GM18498 (cell line): ENCODE data around the gene CNPY1.
"Not testable (repeated sequence)": the region's sequence is repeated elsewhere in the genome, so short reads cannot be mapped to it uniquely, and the experiment has no call there.

Experiments
- ATAC-seq: cut with Tn5 transposase; IDR thresholded peaks from one replicate; pipeline ENCODE4 v1.9.1; 2021; ENCODE audit warnings: mild to moderate bottlenecking, moderate library complexity; ENCODE audit not compliant: unreplicated experiment

Gene CNPY1

GRCh38 chr7:155534691-155535090 lies 11.7 kb downstream of the CNPY1 start:
- ATAC-seq = no peak

DNA sequence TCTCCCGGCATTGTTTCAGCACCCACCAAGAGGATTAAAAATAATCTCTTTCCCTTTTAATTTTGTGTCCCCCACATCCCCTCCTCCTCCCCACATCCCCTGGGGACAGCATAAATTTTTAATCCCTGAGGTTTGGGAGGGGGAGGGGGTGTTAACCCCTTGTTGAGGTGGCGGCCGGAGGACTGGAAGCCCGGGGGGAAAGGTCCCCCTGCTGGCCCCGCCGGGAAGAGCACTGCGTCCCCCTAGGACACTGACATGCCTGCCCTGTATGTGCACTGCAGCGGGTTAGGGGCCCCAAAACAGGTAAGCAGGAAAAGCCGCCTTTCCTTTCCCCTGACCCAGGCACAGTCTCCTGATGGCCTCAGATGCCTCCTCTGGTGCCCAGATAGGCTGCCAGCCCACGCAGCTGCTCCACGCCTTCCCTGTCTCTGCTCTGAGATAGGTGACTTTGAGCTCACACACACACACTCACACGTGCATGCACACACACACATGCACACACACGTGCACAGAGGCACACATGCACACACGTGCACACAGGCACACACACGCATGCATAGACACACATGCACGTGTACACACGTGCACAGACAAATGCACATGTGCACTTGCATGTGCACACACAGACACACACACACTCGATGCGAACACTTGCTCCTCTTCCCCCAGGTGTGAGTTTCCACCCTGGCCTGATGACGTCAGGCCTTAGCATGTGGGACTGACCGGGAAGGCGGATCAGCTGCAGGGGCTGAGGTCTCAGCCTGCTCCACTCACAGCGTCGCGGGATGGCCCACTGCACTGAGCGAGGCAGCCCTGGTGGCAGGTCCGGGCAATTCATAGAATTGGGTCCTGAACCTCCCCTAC lies 12.3 kb downstream of the CNPY1 start:
- no peak for ATAC-seq

DNA sequence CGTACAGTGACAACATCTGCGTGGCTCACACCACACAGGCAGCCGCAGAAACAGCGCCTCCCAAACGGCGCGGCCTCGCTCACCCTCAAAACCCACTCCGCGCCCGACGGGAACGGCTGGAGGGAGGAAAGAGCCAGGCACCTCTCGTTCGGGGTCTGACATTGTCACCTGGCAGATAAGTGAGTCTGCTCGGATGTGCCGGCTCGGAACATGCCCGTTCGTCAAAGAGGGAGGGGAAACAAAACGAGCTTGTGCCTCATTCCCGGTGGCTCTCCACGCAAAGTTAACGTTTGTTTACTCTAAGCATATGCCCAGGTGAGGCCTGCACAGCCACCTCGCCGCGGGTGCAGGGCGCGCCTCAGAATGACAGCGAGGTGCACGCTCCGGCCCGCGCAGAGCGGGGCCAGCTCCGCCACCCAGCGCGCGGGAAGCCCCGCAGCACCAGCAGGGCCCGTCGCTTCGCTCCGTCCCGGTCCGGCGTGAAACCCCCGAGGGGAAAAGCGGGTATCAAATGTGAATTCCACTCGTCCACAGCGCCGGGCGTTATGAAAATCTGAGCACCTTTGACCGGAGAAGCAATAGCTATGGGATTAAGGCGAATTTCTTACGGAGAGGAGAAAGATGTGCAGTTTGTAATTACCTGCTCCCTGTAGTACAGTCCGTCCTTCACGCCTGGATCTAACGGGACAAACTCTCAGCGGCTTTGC lies 13.1 kb downstream of the CNPY1 start:
- ATAC-seq = no peak

- ATAC-seq = no peak
Observed at GRCh38 chr7:155532792-155533119, 13.6 kb downstream of the CNPY1 start.

DNA sequence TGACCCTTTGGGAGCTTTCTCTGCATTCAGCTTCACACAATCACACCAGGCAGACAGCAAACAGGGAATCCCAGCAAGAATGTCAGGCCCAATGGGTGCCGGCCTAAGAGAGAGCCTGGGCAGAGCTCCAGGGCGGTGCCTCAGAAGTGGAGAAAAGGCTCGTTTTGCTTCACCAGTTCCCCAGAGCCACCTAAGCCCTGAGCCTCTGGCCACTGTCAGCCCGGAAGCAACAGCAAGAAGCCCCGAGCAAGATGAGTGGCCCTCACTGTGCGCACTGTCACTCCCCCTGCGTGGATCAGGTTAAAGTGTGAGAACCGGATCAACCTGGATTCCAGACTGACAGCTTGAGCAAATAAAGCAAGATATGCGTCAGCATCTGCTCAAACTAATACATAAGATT lies 14.7 kb downstream of the CNPY1 start:
- ATAC-seq = no peak

GRCh38 chr7:155530601-155531000 lies 15.8 kb downstream of the CNPY1 start:
- no peak for ATAC-seq

DNA sequence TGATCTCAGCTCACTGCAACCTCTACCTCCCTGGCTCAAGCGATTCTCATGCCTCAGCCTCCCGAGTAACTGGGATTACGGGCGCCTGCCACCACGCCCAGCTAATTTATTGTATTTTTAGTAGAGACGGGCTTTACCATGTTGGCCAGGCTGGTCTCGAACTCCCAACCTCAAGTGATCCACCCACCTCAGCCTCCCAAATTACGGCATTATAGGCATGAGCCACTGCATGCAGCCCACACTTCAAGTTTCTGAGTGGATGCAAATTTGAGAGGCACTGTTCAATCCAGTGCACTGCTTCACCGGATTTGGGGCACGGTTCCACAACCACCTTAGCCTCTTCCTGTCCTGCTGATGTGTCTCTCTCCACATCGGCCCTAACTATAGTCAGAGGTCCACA lies 16.5 kb downstream of the CNPY1 start:
- ATAC-seq = no peak

DNA sequence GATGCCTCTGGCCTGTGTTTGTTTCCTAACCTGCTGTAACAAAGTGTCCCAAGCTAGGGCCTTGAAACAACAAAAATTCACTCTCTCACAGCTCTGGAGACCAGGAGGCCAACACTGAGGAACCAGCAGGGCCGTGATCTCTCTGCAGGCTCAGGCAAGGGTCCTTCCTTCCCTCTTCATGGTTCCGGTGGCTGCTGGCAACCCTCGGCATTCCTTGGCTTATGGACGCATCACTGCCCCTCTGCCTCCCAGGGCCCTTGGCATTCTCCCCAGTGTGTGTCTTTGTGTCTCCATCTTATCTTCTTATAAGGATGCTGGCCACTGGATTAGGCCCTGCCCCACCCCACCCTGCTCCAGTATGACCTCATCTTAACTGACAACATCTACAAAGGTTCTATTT lies 17.0 kb downstream of the CNPY1 start:
- ATAC-seq = no peak

DNA sequence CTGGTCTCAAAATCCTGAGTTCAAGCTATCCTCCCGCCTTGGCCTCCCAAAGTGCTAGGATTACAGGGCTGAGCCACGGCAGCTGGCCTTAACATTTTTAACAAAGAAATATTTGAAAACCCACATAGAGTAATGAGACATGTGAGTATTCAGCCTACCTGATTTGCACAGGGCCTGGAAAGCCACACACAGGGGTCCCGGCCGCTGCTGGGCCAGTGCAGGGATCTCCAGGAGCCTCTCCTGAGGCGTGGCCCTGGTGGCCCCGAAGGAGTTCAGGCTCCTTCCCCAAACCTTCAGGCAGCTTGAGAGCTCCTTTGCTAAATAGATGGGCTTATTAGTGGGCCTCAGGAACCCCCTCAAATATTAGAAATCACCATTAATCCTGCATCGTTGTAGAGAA lies 18.7 kb downstream of the CNPY1 start:
- ATAC-seq = no peak

- no peak for ATAC-seq
Observed at GRCh38 chr7:155526225-155526624, 20.1 kb downstream of the CNPY1 start.

- ATAC-seq = no peak
Observed at GRCh38 chr7:155524018-155524556, 22.3 kb downstream of the CNPY1 start.

- ATAC-seq = no peak
Observed at GRCh38 chr7:155523168-155523675, 23.1 kb downstream of the CNPY1 start.

DNA sequence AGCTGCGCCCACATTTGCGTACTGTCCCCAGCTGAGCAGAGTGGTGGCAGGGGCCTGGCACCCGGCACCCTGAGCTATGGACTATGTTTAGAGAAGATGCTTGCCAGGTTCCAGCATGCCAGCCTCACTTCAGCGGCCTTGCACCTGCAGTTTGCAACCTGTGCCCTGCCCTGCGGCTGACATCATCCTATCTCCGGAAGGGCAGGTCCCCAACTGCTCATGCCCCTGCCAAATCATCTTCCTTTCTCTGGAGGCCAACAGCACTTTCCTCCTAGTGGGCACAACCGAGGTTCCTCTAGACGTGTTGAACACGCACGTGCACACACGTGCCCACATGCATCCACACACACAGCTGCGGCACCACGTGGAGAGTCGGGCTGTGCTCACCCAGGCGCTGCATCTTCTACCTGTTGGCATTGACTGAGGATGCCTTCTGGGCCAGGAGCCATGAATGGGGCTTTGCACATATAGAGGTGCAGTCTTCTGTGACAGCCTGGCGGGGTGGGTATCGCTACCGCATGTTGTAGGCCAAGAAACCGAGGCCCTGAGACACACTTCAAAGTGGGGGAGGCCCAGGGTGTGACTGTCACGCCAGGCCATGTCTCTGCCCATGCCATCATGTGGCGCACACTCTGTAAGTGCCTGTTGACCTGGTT lies 24.5 kb downstream of the CNPY1 start:
- ATAC-seq = no peak

DNA sequence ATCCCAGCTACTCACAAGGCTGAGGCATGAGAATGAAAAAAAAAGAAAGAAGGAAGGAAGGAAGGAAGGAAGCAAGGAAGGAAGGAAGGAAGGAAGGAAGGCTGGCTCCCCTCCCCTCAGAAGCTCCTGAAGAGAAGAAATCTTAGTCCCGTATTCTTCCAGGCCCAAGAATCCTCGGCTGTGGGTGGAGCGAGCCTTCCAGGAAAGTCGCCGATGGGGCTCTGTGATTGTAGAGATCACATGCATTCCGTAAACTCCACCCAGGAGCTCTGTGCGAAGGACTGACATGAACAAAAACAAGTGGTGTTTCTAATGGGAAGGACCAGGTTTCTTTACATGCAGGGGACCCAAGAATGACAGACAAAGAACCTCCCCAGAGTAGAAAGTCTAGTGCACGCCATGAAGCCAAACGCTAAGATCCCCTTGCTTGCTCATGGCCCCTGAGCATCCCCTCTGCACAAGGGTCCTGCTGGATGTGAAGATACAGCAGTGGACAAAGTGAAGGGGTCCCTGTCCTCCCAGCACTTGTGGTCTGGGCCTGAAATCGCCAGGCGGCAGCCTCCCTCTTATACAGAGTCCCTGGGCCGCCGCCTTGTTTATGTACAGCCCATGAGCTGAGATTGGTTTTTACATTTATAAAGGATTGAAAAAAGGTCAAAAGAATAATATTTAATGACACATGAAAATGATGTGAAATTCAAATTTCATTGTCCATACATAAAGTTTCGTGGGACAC lies 25.2 kb downstream of the CNPY1 start:
- ATAC-seq = no peak

DNA sequence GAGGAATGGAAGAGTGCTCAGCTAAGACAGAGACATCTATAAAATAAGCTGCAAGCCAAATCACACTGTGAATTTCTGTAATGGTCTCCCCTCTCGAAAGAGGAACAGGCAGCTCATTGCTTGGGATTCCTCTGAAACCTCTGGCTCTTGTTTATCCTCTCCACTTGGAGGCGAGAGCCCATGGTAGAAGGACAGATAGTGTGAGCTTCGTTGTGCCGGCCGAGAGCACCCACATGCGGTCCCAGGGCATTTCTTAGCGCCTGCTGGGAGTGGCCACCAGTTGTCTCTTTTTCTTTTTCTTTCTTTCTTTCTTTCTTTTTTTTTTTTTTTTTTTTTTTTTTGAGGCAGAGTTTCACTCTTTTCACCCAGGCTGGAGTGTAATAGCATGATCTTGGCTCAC lies 26.2 kb downstream of the CNPY1 start:
- ATAC-seq = no peak

GRCh38 chr7:155519358-155519757 lies 27.0 kb downstream of the CNPY1 start:
- ATAC-seq = not testable (repeated sequence)

- ATAC-seq = no peak
Observed at GRCh38 chr7:155518633-155519032, 27.7 kb downstream of the CNPY1 start.

- no peak for ATAC-seq
Observed at GRCh38 chr7:155517969-155518368, 28.4 kb downstream of the CNPY1 start.

DNA sequence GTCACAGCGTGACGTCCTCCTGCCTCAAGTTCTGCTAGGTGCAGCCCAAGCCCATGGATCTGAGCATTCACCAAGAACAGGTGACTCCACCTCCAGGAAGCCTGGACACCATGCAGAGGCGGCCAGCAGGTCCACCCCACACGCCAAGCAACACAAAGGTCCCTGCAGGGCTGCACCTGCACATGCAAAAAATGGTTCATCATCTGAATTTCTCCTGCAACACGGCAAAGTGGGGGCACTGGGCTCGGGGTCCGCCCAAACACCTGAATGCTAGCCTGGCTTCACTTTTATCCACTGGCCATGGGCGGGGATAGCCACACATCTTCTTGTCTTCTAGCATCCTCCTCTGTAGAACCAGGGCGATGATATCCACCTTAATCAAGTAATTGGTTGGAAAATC lies 28.9 kb downstream of the CNPY1 start:
- no peak for ATAC-seq

- no peak for ATAC-seq
Observed at GRCh38 chr7:155516466-155516865, 29.9 kb downstream of the CNPY1 start.

GRCh38 chr7:155515318-155515717 lies 31.0 kb downstream of the CNPY1 start:
- no peak for ATAC-seq
